ENCODE results near the gene ARSK. TPM values are rescaled to one million over a fixed set of nuclear protein-coding genes. Genes with fewer than 3 reads are reported as not detected.
A peak's percentile ranks its signal among the peaks of the same experiment; 100 is the strongest.

The ARSK gene
- total RNA-seq = 9.4 and 10.7 TPM in 2 replicates
- long read RNA-seq, transcript ARSK-201 (8 exons, 3,354 nt) = major isoform, 32 of 45 reads
- long read RNA-seq, partial matches to known transcripts = 9 of 45 reads
- long read RNA-seq, other reads (novel, unspliced or antisense) = 3 of 45 reads

- Mint-ChIP-seq H3K9me3 (ENCODE audit: unreplicated experiment) (no peaks in the 10 kb centered on the region), H3K4me1 (ENCODE audit: unreplicated experiment) (peaks cover 35% of the 10 kb centered on the region), H3K36me3 (ENCODE audit: unreplicated experiment) (peaks cover 9% of the 10 kb centered on the region), H3K4me3 (ENCODE audit: unreplicated experiment) (peak within 1 kb of the TSS; percentile 89), H3K27ac (ENCODE audit: unreplicated experiment) (peak within 1 kb of the TSS; percentile 93), H3K27me3 (ENCODE audit: unreplicated experiment) (no peaks in the 10 kb centered on the region)
- DNase-seq (ENCODE audit: extremely low spot score, unreplicated experiment) = peak; percentile 97
- TF ChIP-seq CTCF (IDR thresholded peaks at IDR 0.05) = peak; percentile 57
Observed at GRCh38 chr5:95554647-95555548, at the start of gene ARSK, which contains the start of gene SKIC3. ARSK (plus strand) TSS chr5:95555101; CDS start chr5:95555279, 178 bp downstream. SKIC3 (minus strand) TSS chr5:95554977; CDS start chr5:95547150, 7,827 bp downstream.

- Mint-ChIP-seq H3K4me3 (ENCODE audit: unreplicated experiment) (no peak overlapping the region), H3K9me3 (ENCODE audit: unreplicated experiment) (no peaks in the 10 kb centered on the region)
Observed at GRCh38 chr5:95508550-95508949, 46.4 kb upstream of the ARSK start.

GRCh38 chr5:95511606-95512005, 43.3 kb upstream of the ARSK start:
- Mint-ChIP-seq H3K4me3 (ENCODE audit: unreplicated experiment) (no peak overlapping the region), H3K4me1 (ENCODE audit: unreplicated experiment) (no peaks in the 10 kb centered on the region), H3K27me3 (ENCODE audit: unreplicated experiment) (no peaks in the 10 kb centered on the region), H3K9me3 (ENCODE audit: unreplicated experiment) (no peaks in the 10 kb centered on the region), H3K36me3 (ENCODE audit: unreplicated experiment) (peaks cover 56% of the 10 kb centered on the region), H3K27ac (ENCODE audit: unreplicated experiment) (no peak overlapping the region)
- DNase-seq (ENCODE audit: extremely low spot score, unreplicated experiment) = no peak
- no peak for TF ChIP-seq CTCF (IDR thresholded peaks at IDR 0.05)

More at GRCh38 chr5:95508550-95508949, 46.4 kb upstream of the ARSK start:
- H3K4me1 Mint-ChIP-seq (ENCODE audit: unreplicated experiment) = no peaks in the 10 kb centered on the region
- no peak for TF ChIP-seq CTCF (IDR thresholded peaks at IDR 0.05)
- H3K27me3 Mint-ChIP-seq (ENCODE audit: unreplicated experiment) = no peaks in the 10 kb centered on the region
- H3K27ac Mint-ChIP-seq (ENCODE audit: unreplicated experiment) = no peak overlapping the region
- no peak for DNase-seq (ENCODE audit: extremely low spot score, unreplicated experiment)
- peaks cover 53% of the 10 kb centered on the region for H3K36me3 Mint-ChIP-seq (ENCODE audit: unreplicated experiment)

GRCh38 chr5:95518417-95518816, 36.5 kb upstream of the ARSK start:
- no peak for DNase-seq (ENCODE audit: extremely low spot score, unreplicated experiment)
- Mint-ChIP-seq H3K4me1 (ENCODE audit: unreplicated experiment) (peaks cover 6% of the 10 kb centered on the region), H3K9me3 (ENCODE audit: unreplicated experiment) (no peaks in the 10 kb centered on the region), H3K4me3 (ENCODE audit: unreplicated experiment) (no peak overlapping the region), H3K27me3 (ENCODE audit: unreplicated experiment) (no peaks in the 10 kb centered on the region), H3K36me3 (ENCODE audit: unreplicated experiment) (peaks cover 46% of the 10 kb centered on the region), H3K27ac (ENCODE audit: unreplicated experiment) (no peak overlapping the region)
- TF ChIP-seq CTCF (IDR thresholded peaks at IDR 0.05) = no peak

- Mint-ChIP-seq H3K36me3 (ENCODE audit: unreplicated experiment) (peaks cover 47% of the 10 kb centered on the region), H3K27ac (ENCODE audit: unreplicated experiment) (peak overlapping the region; percentile 29), H3K9me3 (ENCODE audit: unreplicated experiment) (no peaks in the 10 kb centered on the region), H3K4me1 (ENCODE audit: unreplicated experiment) (peaks cover 6% of the 10 kb centered on the region), H3K27me3 (ENCODE audit: unreplicated experiment) (no peaks in the 10 kb centered on the region), H3K4me3 (ENCODE audit: unreplicated experiment) (no peak overlapping the region)
- TF ChIP-seq CTCF (IDR thresholded peaks at IDR 0.05) = no peak
- no peak for DNase-seq (ENCODE audit: extremely low spot score, unreplicated experiment)
Observed at GRCh38 chr5:95519151-95519550, 35.8 kb upstream of the ARSK start.

All from osteocyte (in vitro differentiated cells).